GM10847 (cell line): ENCODE measurements around the gene KIF26A.

Source experiments
- POLR2A ChIP-seq: IDR thresholded peaks from 2 replicates; pipeline ENCODE4 v1.6.1; 2011; ENCODE audit not compliant: insufficient read length; ENCODE audit errors: extremely low read depth

Gene KIF26A

DNA sequence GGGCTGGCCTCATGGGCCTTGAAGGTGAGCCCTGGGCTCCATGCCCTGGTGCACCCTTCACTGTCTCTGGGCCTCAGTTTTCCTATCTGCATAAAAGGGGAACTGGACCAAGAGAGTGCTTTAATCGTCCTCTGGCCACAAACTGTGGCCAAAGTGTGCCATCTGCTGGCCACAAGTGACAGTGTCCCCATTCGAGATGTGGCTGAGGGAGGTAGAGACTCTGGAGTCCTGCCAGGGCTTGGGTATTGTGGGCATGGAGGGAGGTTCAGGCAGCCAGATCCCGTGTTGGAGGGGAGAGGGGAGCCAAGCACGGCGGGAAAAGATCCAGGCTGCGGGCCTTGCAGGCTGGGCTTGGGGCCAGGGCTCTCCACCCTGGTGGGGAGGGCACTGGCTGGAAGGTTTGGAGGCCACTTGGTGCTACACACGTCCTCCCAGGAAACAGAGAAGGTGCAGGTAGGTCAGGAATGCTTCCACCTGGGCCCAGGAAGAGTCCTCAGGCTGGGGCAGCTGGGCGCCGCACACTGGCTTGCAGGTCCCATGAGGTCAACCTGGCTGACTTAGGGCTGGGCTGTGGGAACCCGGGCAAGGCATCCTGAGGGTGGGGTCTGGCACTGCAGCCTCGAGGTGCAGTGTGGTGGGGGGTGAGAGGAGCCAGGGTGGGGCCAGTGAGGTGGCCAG is 7.3 kb upstream of the KIF26A start:
- no peak for TF ChIP-seq POLR2A

DNA sequence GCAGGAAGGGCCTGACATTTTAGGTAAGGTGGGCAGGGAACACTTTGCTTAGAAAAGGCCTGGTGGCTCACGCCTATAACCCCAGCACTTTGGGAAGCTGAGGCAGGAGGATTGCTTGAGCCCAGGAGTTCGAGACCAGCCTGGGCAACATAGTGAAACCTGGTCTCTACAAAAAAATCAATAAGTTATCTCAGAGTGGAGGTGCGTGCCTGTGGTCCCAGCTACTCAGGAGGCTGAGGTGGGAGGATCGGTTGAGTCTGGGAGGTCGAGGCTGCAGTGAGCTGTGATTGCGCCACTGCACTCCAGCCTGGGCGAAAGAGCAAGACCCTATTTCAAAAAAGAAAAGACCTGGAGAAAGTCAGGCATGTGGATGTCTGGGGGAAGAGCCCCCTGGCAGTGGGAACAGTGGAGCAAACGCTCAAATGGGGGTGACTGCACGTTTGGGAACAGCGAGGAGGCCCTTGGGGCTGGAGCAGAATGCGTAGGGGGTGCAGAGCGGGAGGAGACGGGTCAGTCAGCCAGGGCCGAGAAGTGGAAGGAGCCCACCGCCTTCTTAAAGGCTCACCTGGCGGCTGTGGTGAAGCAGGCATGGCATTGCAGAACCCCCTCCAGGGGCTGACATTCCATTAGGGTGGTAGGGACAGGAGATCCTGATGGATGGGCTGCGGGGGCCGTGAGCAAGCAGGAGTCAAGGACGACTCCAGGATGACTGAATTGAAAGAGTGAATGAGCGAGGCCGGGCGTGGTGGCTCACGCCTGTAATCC is 6.2 kb upstream of the KIF26A start:
- TF ChIP-seq POLR2A = no peak

DNA sequence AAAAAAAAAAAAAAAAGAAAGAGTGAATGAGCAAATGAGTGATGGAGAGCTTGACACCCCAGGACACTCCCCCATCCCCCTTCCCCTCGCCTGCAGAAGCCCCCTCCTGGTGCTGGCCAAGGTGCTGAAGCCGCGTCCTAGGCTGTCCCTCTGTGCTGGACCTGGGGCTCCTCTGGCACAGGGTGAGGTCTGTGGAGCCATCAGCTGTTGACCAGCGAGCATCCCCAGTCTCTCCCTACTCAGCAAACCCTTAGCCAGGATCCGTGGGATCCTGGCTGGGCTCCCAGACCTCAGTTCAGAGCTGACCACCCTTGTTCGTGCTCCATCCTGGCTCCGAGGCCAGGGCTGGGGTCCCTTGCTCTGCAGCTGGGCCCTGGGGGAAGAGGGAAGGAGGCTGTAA is 5.4 kb upstream of the KIF26A start:
- TF ChIP-seq POLR2A = no peak

DNA sequence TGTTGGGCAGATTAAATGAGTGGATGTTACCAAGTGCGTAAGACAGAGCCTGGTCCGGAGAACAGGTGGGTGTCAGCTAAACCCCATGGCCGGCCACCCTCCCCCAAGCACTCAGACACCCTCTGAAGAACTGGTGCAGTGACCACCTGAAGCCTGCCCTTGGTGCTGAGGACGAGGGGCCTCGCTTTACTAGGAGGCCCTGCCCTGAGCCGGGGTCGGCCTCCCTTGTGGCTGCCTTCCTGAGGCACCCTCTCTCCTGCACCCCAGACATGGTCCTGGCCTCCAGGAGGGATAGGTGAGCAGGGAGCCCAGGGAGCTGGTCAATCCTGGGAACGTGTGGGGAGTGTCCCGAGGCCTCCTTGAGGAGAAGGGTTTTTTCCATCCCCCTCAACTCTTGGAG is 4.9 kb upstream of the KIF26A start:
- TF ChIP-seq POLR2A = no peak

DNA sequence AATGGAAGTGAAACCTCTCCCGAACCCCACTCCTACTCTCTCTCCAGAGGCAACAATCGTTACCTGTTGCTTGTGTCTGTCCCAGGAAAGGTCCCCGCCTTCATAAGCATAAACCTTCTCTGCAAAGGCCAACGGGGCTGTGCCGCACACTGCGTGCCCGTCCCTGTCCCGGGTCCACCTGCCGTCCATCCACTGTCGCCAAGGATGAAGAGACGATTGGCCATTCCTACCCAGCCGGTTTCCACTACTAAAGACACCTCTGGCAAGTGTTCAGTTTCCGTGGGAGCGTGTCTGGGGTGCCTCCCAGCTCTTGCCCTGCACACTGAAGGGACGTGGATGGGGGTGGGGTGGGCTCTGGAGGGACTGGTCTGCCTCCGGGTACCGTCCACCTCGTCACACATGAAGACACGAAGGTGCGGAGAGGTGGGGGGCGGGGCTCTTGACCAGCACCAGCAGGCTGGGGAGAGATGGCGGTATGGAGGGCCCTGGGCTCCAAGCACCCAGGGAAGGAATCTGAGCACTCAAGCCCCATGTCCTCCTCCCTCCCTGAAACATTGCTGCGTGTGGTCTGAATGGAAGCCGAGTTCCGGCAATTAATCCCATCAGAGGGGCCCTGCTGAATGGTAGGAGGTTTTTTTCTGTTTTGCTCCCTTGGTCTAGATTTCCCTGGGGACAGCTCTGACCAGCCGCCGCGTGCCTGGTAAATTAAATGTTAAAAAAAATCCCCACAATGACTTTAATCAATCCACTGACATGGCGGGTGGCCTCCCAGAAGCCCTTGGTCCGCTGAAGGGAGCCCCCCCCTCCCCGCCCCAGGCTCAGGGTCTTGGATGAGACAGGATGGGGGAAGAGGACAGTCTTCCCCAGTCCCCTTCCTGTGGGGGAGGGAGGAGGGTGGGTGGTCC is 4.1 kb upstream of the KIF26A start:
- TF ChIP-seq POLR2A = no peak

DNA sequence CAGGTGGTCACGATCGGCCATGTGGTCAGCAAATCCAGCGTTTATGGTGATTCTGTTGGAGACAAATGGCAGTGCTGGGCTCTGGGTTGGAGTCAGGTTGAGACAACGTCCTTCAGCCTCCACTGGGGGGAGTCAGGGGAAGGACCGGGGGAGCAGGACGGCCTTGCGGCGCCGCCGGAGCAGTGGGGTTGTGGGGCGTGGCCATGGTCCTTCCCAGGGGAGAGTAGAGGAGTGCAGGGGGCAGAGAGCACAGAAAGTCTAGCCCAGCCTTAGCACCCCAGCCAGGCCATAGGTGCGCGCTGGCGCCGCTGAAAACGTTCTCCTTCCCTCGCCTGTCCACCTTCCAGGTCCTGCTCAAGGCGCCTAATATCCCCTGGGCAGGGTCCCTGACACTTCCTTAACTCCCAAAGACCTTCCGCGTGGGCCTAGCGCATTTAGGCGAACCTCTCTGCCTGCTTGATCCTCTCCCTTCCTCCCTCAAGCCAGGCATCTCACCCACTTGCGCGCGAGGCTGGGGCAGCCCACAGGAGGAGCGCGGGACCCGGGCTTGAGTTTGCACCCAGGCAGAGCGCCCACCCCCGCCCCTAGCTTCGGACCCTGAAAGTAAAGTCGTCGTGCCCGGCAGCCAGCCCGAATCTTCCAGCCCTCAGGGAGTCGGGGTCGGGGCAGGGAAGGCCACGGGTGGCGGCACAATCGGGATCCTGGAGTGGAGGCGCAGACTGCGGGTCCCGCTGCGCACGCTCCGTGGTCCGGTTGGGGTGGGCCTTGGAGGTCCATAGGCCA is 3.1 kb upstream of the KIF26A start:
- TF ChIP-seq POLR2A = no peak

DNA sequence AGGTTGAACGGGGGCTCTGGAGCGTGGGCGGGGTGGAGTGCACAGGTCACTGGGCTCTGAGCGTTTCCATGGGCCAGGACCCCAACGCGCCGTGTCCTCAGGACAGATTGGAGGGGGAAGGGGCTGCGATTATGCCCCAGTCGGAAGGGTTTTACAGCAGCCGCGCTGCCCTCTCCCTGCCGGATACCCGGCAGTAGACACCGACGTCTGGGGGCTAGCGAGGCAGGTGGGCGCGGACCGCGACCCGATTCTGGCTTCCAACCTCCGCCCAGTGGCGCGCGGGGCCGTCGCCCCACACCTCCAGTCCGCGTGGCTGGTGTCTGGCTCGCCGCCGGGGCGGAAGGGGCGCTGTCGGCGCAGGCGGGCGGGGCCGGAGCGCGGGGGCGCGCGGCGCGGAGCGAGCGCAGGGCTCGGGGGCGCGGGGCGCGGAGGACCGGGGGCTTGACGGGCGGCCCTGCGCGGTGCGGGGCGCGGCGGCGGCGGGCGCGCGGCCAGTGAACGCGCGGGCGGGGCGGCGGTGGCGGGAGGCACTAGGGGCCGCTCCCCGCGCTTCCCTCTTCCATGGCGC is 2.4 kb upstream of the KIF26A start:
- TF ChIP-seq POLR2A = no peak

DNA sequence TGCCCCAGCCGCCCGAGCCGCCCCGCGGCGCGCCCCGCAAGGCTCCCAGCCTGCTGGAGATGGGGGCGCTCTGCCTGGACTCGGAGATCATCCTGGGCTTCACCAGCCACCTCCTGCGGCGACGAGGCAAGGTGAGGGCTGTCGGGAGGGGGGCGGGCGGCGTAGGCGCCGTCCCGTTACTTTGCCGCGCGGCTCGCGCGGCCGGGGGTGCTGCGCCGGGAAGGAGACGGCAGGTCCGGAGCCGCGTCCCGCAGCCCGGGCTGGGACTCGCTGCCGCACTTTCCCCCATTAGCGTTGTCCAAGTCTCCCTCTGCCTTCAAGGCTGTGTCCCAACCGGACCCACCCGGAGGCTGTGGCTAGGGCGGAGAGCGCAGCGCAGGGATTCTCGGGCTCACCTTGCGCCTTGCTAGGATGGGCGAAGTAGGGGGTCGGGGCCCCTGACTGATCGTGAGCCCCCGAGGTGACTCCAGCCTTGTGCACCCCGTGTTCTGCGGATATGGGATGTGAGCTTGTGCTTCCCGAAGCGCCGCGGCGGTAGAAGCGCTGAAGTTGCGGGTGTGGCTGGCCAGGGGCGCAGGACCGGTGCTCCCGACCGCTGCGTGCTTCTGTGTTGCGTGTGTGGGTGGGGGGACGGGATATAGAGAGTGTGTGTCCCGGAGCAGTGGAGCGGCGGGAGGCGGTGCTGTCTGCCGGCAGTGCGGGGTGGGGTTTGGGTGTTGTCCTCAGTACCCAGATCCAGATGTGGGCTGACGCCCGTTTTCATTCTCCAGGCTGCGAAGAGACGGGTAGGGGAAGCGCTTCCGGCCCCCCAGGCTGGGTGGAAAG is 1.7 kb upstream of the KIF26A start:
- no peak for TF ChIP-seq POLR2A

DNA sequence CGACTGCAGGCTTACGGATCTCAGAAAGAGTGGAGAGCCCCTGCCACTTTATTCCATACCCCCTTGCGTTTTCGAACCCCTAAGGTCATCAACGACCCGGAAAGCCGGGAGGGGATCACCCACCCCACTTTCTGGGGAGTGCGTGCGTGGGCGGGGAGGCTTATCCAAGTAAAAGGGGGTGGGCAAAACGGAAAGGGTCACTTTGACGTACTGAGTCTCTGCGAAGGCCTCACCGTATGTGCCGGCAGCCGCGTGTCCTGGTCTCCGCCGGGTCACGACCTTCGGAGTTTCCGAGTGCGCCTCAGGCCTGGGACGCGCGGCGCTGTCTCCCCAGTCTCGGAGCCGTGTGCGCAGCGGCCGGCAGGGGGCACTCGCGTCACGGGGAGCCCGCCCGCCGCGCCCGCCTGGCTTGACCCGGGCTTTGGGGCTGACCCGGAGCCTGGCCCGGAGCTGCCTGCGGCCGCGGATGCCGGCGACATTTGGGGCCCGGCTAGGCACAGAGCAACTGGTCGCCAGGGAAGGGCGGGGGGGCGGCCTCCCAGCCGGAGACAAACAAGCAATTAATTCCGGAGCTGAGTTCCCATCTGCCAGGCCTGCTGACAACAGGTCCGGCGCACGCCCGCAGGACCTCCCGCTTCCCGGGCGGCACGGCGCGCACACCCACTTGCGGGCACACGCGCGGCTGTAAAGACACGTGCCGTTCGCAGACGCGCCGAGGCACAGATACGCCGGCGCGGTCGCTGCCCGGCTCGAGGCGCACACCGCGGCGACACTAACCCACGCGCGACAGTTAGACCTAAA is 890 bp upstream of the KIF26A start:
- TF ChIP-seq POLR2A = no peak

DNA sequence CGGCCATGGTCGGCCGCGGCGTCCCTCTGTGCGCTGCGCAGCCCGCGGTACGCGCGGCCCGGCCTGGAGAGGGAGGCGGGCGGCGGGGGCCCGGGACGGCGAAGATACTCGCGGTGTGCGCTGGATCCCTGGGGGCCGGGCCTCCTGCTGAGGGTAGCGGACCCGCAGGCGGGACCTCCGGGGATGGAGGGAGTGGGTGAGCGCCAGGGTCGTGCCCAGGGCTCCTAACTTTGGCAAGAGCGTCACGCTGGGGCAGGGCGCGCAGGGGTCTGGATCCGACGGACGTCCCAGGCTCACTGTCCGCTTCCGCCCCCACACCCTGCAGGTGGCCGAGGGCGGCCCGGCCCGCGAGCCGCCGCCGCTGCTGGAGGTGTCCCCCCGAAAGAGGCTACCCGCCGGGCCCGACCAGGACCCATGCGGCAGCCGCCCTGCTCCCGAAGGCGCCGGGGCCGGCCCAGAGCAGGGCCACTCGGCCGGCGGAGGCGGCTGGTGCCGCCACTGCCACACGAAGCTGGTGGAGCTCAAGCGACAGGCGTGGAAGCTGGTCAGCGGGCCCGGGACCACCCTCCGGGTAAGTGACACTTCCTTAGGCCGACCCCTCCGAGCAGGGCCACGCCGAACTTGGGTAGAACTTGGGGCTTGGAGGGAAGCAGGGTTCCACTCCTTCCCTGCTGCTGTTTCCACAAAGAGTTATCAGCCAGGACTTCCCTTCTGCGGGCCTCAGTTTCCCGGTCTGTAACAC is 502 bp downstream of the KIF26A start:
- no peak for TF ChIP-seq POLR2A

DNA sequence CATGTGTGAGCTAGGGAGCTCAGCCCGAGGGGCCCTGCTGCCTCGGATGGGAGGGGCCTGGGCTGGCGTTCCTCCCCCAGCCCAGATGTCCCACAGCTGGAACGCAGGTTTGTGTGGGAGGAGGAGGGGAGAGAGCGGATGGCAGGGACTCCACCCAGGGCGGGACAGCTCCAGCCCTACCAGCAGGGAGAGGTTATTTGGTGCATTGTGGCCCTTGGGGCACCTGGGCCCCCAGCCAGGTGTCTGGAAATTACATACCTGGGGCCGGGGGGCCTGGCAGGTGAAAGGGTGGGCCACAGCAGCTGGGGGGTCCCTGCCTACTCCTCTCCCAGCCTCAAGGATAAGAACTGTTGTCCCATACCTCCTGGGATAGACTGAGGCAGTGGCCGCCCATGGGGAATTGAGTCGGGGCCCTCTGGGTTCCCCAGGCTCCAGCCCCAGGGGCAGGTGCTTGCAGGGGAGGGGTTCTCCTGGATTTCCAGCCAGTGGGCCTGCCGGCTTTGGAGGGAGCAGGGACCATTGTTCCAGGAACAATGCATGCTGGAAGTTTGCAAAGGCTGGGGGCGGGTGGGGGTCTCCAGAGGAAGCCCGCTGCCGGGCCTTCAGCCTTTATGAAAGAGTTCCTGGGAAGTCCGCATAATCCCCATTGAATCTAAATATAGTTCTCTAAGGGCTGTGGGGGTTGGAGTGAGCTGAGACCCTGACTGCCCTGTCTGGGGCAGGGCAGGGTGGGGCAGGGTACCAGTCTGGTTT is 1.2 kb downstream of the KIF26A start:
- no peak for TF ChIP-seq POLR2A

DNA sequence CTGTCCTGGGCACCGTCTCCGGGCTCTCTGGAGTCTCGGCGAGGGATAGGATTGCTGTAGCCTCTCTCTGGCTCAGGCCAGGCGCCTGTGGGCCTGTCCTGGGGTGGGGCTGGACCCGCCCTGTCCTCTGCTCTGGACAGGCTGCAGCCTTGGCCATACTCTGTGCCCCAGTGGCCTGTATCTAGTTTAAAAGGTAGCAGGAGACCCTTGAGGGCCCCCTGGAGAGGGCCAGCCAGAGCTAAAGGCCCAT is 1.8 kb downstream of the KIF26A start:
- no peak for TF ChIP-seq POLR2A
